SK-N-SH treated with all-trans-retinoic acid at 6 μM for 48 hours (cell line): ENCODE results near the gene PRKG1.

Source experiments
- ATAC-seq: fragments of 200-7000 bp; cut with Tn5 transposase; 3 replicates; pipeline ENCODE4 v1.9.1; 2020; ENCODE audit warnings: mild to moderate bottlenecking, moderate library complexity
- ARNTL ChIP-seq: fragments of 450-650 bp; formaldehyde crosslinking; IDR thresholded peaks from 2 replicates; pipeline ENCODE4 v1.5.0; 2020; ENCODE audit warnings: low read depth, mild to moderate bottlenecking, moderate library complexity, borderline replicate concordance
- BACH2 ChIP-seq: fragments of 250-450 bp; sonication (Bioruptor Pico); IDR thresholded peaks from 2 replicates; pipeline ENCODE4 v1.9.0; 2021; ENCODE audit warnings: mild to moderate bottlenecking, borderline replicate concordance
- CREB5 ChIP-seq: fragments of 250-450 bp; sonication (Bioruptor Pico); IDR thresholded peaks from 2 replicates; pipeline ENCODE4 v1.5.1; 2020; ENCODE audit warnings: low read depth, mild to moderate bottlenecking, moderate library complexity
- CSRNP3 ChIP-seq: fragments of 250-450 bp; sonication (Bioruptor Pico); IDR thresholded peaks from 2 replicates; pipeline ENCODE4 v1.5.1; 2021; ENCODE audit warnings: mild to moderate bottlenecking, moderate library complexity
- ESRRG ChIP-seq: fragments of 250-450 bp; sonication (Bioruptor Pico); IDR thresholded peaks from 2 replicates; pipeline ENCODE4 v1.6.1; 2021; ENCODE audit warnings: mild to moderate bottlenecking
- GLIS3 ChIP-seq: fragments of 250-450 bp; sonication (Bioruptor Pico); IDR thresholded peaks from 2 replicates; pipeline ENCODE4 v1.5.0; 2020; ENCODE audit warnings: mild to moderate bottlenecking, moderate library complexity
- OSR1 ChIP-seq: fragments of 250-450 bp; sonication (Bioruptor Pico); IDR thresholded peaks from 2 replicates; pipeline ENCODE4 v1.8.0; 2022; ENCODE audit warnings: moderate library complexity, mild to moderate bottlenecking, inconsistent platforms
- PATZ1 ChIP-seq: fragments of 250-450 bp; sonication (Bioruptor Pico); IDR thresholded peaks from 2 replicates; pipeline ENCODE4 v1.8.0; 2020; ENCODE audit warnings: mild to moderate bottlenecking, moderate library complexity, borderline replicate concordance
- POU6F1 ChIP-seq: fragments of 250-450 bp; sonication (Bioruptor Pico); IDR thresholded peaks from 2 replicates; pipeline ENCODE4 v1.8.0; 2021; ENCODE audit warnings: low read depth, mild to moderate bottlenecking, moderate library complexity, borderline replicate concordance
- PPARA ChIP-seq: fragments of 250-450 bp; sonication (Bioruptor Pico); IDR thresholded peaks from 2 replicates; pipeline ENCODE4 v1.5.0; 2020; ENCODE audit warnings: mild to moderate bottlenecking, borderline replicate concordance
- RARB ChIP-seq: fragments of 250-450 bp; sonication (Bioruptor Pico); IDR thresholded peaks from 2 replicates; pipeline ENCODE4 v1.8.0; 2021; ENCODE audit warnings: mild to moderate bottlenecking, moderate library complexity
- SNAI2 ChIP-seq: fragments of 250-450 bp; sonication (Bioruptor Pico); IDR thresholded peaks from 2 replicates; pipeline ENCODE4 v1.5.0; 2020; ENCODE audit warnings: mild to moderate bottlenecking, moderate library complexity
- TOX ChIP-seq: fragments of 250-450 bp; sonication (Bioruptor Pico); IDR thresholded peaks from 2 replicates; pipeline ENCODE4 v1.8.0; 2021; ENCODE audit warnings: mild to moderate bottlenecking, moderate library complexity, borderline replicate concordance
- TSHZ2 ChIP-seq: fragments of 250-450 bp; sonication (Bioruptor Pico); IDR thresholded peaks from 2 replicates; pipeline ENCODE4 v1.5.0; 2020; ENCODE audit warnings: mild to moderate bottlenecking, moderate library complexity
- ZC3H10 ChIP-seq: fragments of 250-450 bp; sonication (Bioruptor Pico); IDR thresholded peaks from 2 replicates; pipeline ENCODE4 v1.5.1; 2021; ENCODE audit warnings: mild to moderate bottlenecking, moderate library complexity
- ZFP3 ChIP-seq: fragments of 250-450 bp; sonication (Bioruptor Pico); IDR thresholded peaks from 2 replicates; pipeline ENCODE4 v1.5.0; 2020; ENCODE audit warnings: mild to moderate bottlenecking, moderate library complexity
- ZNF70 ChIP-seq: fragments of 450-650 bp; formaldehyde crosslinking; IDR thresholded peaks from 2 replicates; pipeline ENCODE4 v1.5.0; 2020; ENCODE audit warnings: mild to moderate bottlenecking, moderate library complexity
- ZNF8 ChIP-seq: fragments of 450-650 bp; formaldehyde crosslinking; IDR thresholded peaks from 2 replicates; pipeline ENCODE4 v1.5.0; 2020; ENCODE audit warnings: mild to moderate bottlenecking, moderate library complexity

Gene PRKG1

GRCh38 chr10:51767103-51767763 is 692.9 kb downstream of the PRKG1 start (continued):
- no peak for TF ChIP-seq TOX (CRISPR knock-in tag)
- TF ChIP-seq, all 23 proteins: peak for 0

GRCh38 chr10:51768886-51769465 is 694.7 kb downstream of the PRKG1 start:
- ATAC-seq, result no peak
- no peak for TF ChIP-seq BACH2 (CRISPR knock-in tag)
- TF ChIP-seq ZC3H10, result no peak
- TF ChIP-seq CSRNP3 (CRISPR knock-in tag), result no peak
- TF ChIP-seq, all 23 proteins: peak for 0

GRCh38 chr10:51770709-51771108 is 696.4 kb downstream of the PRKG1 start:
- ATAC-seq, result no peak
- TF ChIP-seq POU6F1 (CRISPR knock-in tag) (no peak), TSHZ2 (no peak), ZC3H10 (no peak), SNAI2 (CRISPR knock-in tag) (no peak), CSRNP3 (CRISPR knock-in tag) (no peak), TOX (CRISPR knock-in tag) (no peak), OSR1 (CRISPR knock-in tag) (no peak), ARNTL (no peak), RARB (no peak), PPARA (no peak), ZNF8 (CRISPR knock-in tag) (no peak), ESRRG (no peak), ZNF70 (no peak), CREB5 (CRISPR knock-in tag) (no peak), GLIS3 (CRISPR knock-in tag) (no peak), PATZ1 (CRISPR knock-in tag) (no peak), ZFP3 (no peak)
